Kidney (tissue), 14 donors: ENCODE measurements around the gene WDR54. TPM values are rescaled to one million over a fixed set of nuclear protein-coding genes. Genes with fewer than 3 reads are reported as not detected.

Source experiments
- DNase-seq, 5 donors: peaks; one replicate each; pipeline ENCODE4 v3.0.0-alpha.2; 2013 to 2020
- FAIRE-seq: peaks from 2 replicates; lab custom pipeline; 2012; peaks lifted over from hg19 to GRCh38; lab: Jason Lieb, UNC
- H3K27ac ChIP-seq, 2 donors: one replicate each; pipeline ENCODE4 v1.7.0; 2013; ENCODE audit warnings: low read depth in 2 of 2, low read length in 2 of 2, inconsistent platforms in 1 of 2
- H3K27me3 ChIP-seq: one replicate; pipeline ENCODE4 v1.7.1; 2013; ENCODE audit warnings: low read length, inconsistent platforms; ENCODE audit not compliant: control insufficient read depth, insufficient read depth
- H3K36me3 ChIP-seq, 3 donors: one replicate each; pipeline versions ENCODE4 v1.7.0 to v1.7.1; 2013; ENCODE audit warnings: low read length in 3 of 3, control low read depth in 1 of 3, inconsistent platforms in 1 of 3; ENCODE audit not compliant: insufficient read depth in 3 of 3, control insufficient read depth in 2 of 3
- H3K4me1 ChIP-seq, 3 donors: one replicate each; pipeline versions ENCODE4 v1.7.0 to v1.7.1; 2013; ENCODE audit warnings: low read length in 3 of 3, inconsistent platforms in 1 of 3, low read depth in 1 of 3; ENCODE audit not compliant: control insufficient read depth in 2 of 3, insufficient read depth in 2 of 3
- H3K4me3 ChIP-seq, 3 donors: one replicate each; pipeline versions ENCODE4 v1.7.0 to v1.8.1; 2013; ENCODE audit warnings: low read length in 3 of 3, control low read depth in 1 of 3, inconsistent platforms in 1 of 3
- H3K9ac ChIP-seq, 3 donors: one replicate each; pipeline versions ENCODE4 v1.7.0 to v1.7.1; 2013; ENCODE audit warnings: low read length in 3 of 3, control low read depth in 1 of 3, inconsistent platforms in 1 of 3
- H3K9me3 ChIP-seq, 3 donors: one replicate each; pipeline versions ENCODE4 v1.7.0 to v1.7.1; 2013; ENCODE audit warnings: low read length in 3 of 3, control low read depth in 1 of 3, inconsistent platforms in 1 of 3; ENCODE audit not compliant: control insufficient read depth in 2 of 3, insufficient read depth in 1 of 3
- CTCF ChIP-seq: IDR thresholded peaks from 3 replicates; pipeline ENCODE4 v1.5.1; 2012; ENCODE audit warnings: mild to moderate bottlenecking, moderate library complexity, borderline replicate concordance; ENCODE audit not compliant: insufficient read depth; ENCODE audit errors: extremely low read depth
- intact Hi-C: fragments of 100-400 bp; cut with DNase I; formaldehyde crosslinking; loops from one replicate; pipeline ENCODE4 v1.11.1; 2022
- polyA plus RNA-seq: library from polyadenylated mRNA; stranded (reverse); fragments of 350-450 nt; fragmentation: Illumina TruSeq; extraction: RNeasy Lipid Tissue Mini Kit (QIAGEN cat#74804); gene quantifications from one replicate; pipeline ENCODE4 v1.2.3, GENCODE V29; 2014; ENCODE audit warnings: low read depth, low replicate concordance; ENCODE audit not compliant: insufficient read depth
- total RNA-seq: library from RNA; stranded (reverse); fragmentation: NEBNext Ultra II Directional; extraction: Animal tissue kit (Norgen Biotek cat#: 25700); gene quantifications from one replicate; pipeline ENCODE4 v1.2.1, GENCODE V29; 2021
- donor health status: control.
- donor health status: control.
- donor health status: control.
- donor health status: control.
- donor health status: control.
- donor health status: DM: yes; HTN: yes; CAD: no.
- donor health status: Normal renal cell carcinoma (clear cell type).

The WDR54 gene
- total and polyA plus RNA-seq, 2 donors from 2014 or later: 23.3 to 37.6 TPM

- peaks cover 0 to 4% (median 2%) of the 10 kb centered on the region in 3 donors for H3K36me3 ChIP-seq
- H3K27me3 ChIP-seq: no peaks in the 10 kb centered on the region
- no peak overlapping the region for H3K4me3 ChIP-seq
- no peak overlapping the region for H3K27ac ChIP-seq
- intact Hi-C loops: no loop called here
- DNase-seq (no peak), FAIRE-seq (no peak)
- peaks cover 5 to 23% (median 9%) of the 10 kb centered on the region in 3 donors for H3K4me1 ChIP-seq
- H3K9me3 ChIP-seq: no peaks in the 10 kb centered on the region
- no peak for TF ChIP-seq CTCF
- H3K9ac ChIP-seq: no peak overlapping the region
Measured at GRCh38 chr2:74436848-74437695, 15.5 kb downstream of the WDR54 start.

DNA sequence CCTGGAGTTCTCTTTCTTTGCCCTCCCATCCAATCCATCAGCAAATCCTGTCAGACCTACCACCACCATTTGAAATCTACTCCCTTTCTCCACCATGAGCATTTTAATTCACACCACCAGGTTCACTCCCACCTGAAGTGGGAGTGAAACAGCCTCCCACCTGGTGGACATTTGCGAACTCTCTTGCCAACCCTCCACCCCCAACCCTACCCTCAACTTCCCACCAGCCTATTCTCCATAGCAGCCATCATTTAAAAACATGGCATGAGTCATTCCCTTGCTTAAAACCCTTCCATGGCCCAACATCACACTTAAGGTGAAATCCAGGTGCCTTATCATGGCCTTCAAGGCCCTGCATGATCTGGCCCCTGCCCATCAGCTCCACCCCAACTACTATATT, 16.7 kb downstream of the WDR54 start:
- H3K27me3 ChIP-seq: no peaks in the 10 kb centered on the region
- no peak overlapping the region for H3K4me3 ChIP-seq
- FAIRE-seq (no peak), DNase-seq (no peak)
- intact Hi-C loops: no loop called here
- no peak overlapping the region for H3K27ac ChIP-seq
- no peaks in the 10 kb centered on the region for H3K36me3 ChIP-seq
- H3K4me1 ChIP-seq: peaks cover 9 to 19% (median 12%) of the 10 kb centered on the region in 3 donors
- no peak overlapping the region for H3K9ac ChIP-seq
- no peak for TF ChIP-seq CTCF
- H3K9me3 ChIP-seq: no peaks in the 10 kb centered on the region

- DNase-seq: no peak
- H3K4me1 ChIP-seq: peaks cover 9 to 19% (median 17%) of the 10 kb centered on the region in 3 donors
Measured at GRCh38 chr2:74439373-74439772, 17.8 kb downstream of the WDR54 start.

More at GRCh38 chr2:74439373-74439772, 17.8 kb downstream of the WDR54 start:
- TF ChIP-seq CTCF: no peak
- FAIRE-seq: no peak
- intact Hi-C loops: no loop called here
- Histone ChIP-seq H3K27me3 (no peaks in the 10 kb centered on the region), H3K9ac (peak overlapping the region; percentile 27 to 85 (median 51)), H3K9me3 (no peaks in the 10 kb centered on the region), H3K4me3 (peak overlapping the region; percentile 66 to 85 (median 73)), H3K36me3 (no peaks in the 10 kb centered on the region), H3K27ac (no peak overlapping the region)
